Measurements from ENCODE around the gene SLC24A1. TPM values are rescaled to one million over a fixed set of nuclear protein-coding genes. Genes with fewer than 3 reads are reported as not detected.

The SLC24A1 gene
- total and polyA plus RNA-seq, 2 of the 13 experiments (the other 11 are each of a cell fraction or from before 2014, with no cell fraction given), result 5.9 to 8.3 TPM

- TF ChIP-seq USF2 (IDR thresholded peaks at IDR 0.05; ENCODE audit: low read depth, low read length), result no peak
- peak; percentile 45; the same call in 1 of the 2 replicates for TF ChIP-seq USF2 (CRISPR knock-in tag; IDR thresholded peaks at IDR 0.05; ENCODE audit: borderline replicate concordance)
- peak; percentile 83; the same call in 1 of the 2 replicates for TF ChIP-seq AHDC1 (CRISPR knock-in tag; IDR thresholded peaks at IDR 0.05; ENCODE audit: borderline replicate concordance)
- TF ChIP-seq NR0B2 (CRISPR knock-in tag; IDR thresholded peaks at IDR 0.05), result no peak; the same call in 1 of the 2 replicates
- peak; percentile 42; the same call in 1 of the 2 replicates for TF ChIP-seq ZNF451 (CRISPR knock-in tag; IDR thresholded peaks at IDR 0.05)
- TF ChIP-seq ZNF607 (CRISPR knock-in tag; IDR thresholded peaks at IDR 0.05; ENCODE audit: borderline replicate concordance), result peak; percentile 55; the same call in 1 of the 2 replicates
- TF ChIP-seq KLF11 (CRISPR knock-in tag; IDR thresholded peaks at IDR 0.05), result peak; percentile 86; the same call in 1 of the 2 replicates
- TF ChIP-seq SRSF4 (IDR thresholded peaks at IDR 0.05; ENCODE audit: low read depth, low read length, poor library complexity, severe bottlenecking), result no peak
- TF ChIP-seq PLRG1 (conservative IDR thresholded peaks at IDR 0.05), result no peak
- TF ChIP-seq BORCS8-MEF2B (CRISPR knock-in tag; IDR thresholded peaks at IDR 0.05), result peak; percentile 96
- TF ChIP-seq BCLAF1 (IDR thresholded peaks at IDR 0.05), result no peak
- TF ChIP-seq ZNF781 (CRISPR knock-in tag; IDR thresholded peaks at IDR 0.05; ENCODE audit: borderline replicate concordance, not compliant biosample characterization), result peak; percentile 32
- peak; percentile 58 for TF ChIP-seq SKI (IDR thresholded peaks at IDR 0.05; ENCODE audit: partially characterized antibody)
- no peak for TF ChIP-seq MATR3 (CRISPR knock-in tag; IDR thresholded peaks at IDR 0.05)
- peak; percentile 99 for TF ChIP-seq RBM39 (IDR thresholded peaks at IDR 0.05; ENCODE audit: low read depth, low read length, poor library complexity, severe bottlenecking)
- TF ChIP-seq ZZZ3 (CRISPR knock-in tag; IDR thresholded peaks at IDR 0.05; ENCODE audit: borderline replicate concordance), result peak; percentile 81; the same call in 1 of the 2 replicates
Measured at GRCh38 chr15:65610871-65611718, 10.6 kb upstream of the SLC24A1 start, which contains the start of gene INTS14 (continued).
